ENCODE results near the gene EFHC1.

- TF ChIP-seq SIN3A (IDR thresholded peaks at IDR 0.05; ENCODE audit: borderline replicate concordance, insufficient read depth, low read length) (no peak), REST (IDR thresholded peaks at IDR 0.05; ENCODE audit: insufficient read depth in 1 of 2, low read depth in 2 of 2, low read length in 2 of 2) (no peak), TAF1 (IDR thresholded peaks at IDR 0.05; ENCODE audit: borderline replicate concordance, insufficient read depth, low read length) (no peak)
Observed at GRCh38 chr6:52483671-52484003, 63.5 kb downstream of the EFHC1 start.
